ENCODE data around the gene LDB2.

Gene LDB2

GRCh38 chr4:16462656-16463055 lies 435.8 kb downstream of the LDB2 start:
- DNase-seq: no peak

GRCh38 chr4:16461362-16461761 lies 437.1 kb downstream of the LDB2 start:
- no peak for DNase-seq

GRCh38 chr4:16457944-16458343 lies 440.5 kb downstream of the LDB2 start:
- no peak for DNase-seq
